Endodermal cell (in vitro differentiated cells): ENCODE results near the gene RNF224. TPM values are rescaled to one million over a fixed set of nuclear protein-coding genes. Genes with fewer than 3 reads are reported as not detected.

Source experiments
- DNase-seq: peaks from one replicate; pipeline ENCODE4 v3.0.0-alpha.2; 2017
- H3K27ac ChIP-seq: 2 replicates; pipeline ENCODE4 v1.5.1; 2013; ENCODE audit warnings: mild to moderate bottlenecking, low read depth, low read length, moderate library complexity
- H3K27me3 ChIP-seq: 2 replicates; pipeline ENCODE4 v1.6.1; 2013; ENCODE audit warnings: mild to moderate bottlenecking, low read length, moderate library complexity; ENCODE audit not compliant: insufficient read depth, control insufficient read depth, poor library complexity, severe bottlenecking
- H3K36me3 ChIP-seq: 2 replicates; pipeline ENCODE4 v1.7.0; 2013; ENCODE audit warnings: mild to moderate bottlenecking, low read length, moderate library complexity; ENCODE audit not compliant: control insufficient read depth, insufficient read depth
- H3K4me1 ChIP-seq: one replicate; pipeline ENCODE4 v1.7.0; 2013; ENCODE audit warnings: low read length; ENCODE audit not compliant: control insufficient read depth, insufficient read depth
- H3K4me3 ChIP-seq: 2 replicates; pipeline ENCODE4 v1.5.1; 2013; ENCODE audit warnings: mild to moderate bottlenecking, low read length, moderate library complexity
- H3K9ac ChIP-seq: 2 replicates; pipeline ENCODE4 v1.6.1; 2013; ENCODE audit warnings: mild to moderate bottlenecking, low read length, moderate library complexity; ENCODE audit not compliant: poor library complexity, severe bottlenecking; ENCODE audit errors: extremely low read depth
- H3K9me3 ChIP-seq: 2 replicates; pipeline ENCODE4 v1.6.1; 2013; ENCODE audit warnings: mild to moderate bottlenecking, low read length, moderate library complexity; ENCODE audit not compliant: control insufficient read depth
- H3K27ac Mint-ChIP-seq: 2 replicates; pipeline ENCODE4 v1.8.0; 2020; ENCODE audit warnings: mixed read lengths
- H3K27me3 Mint-ChIP-seq: 2 replicates; pipeline ENCODE4 v1.8.0; 2021; ENCODE audit warnings: mild to moderate bottlenecking, mixed read lengths; ENCODE audit not compliant: insufficient read depth
- H3K36me3 Mint-ChIP-seq: 2 replicates; pipeline ENCODE4 v1.8.0; 2020; ENCODE audit warnings: low read depth, mixed read lengths
- H3K4me1 Mint-ChIP-seq: 2 replicates; pipeline ENCODE4 v1.8.0; 2020; ENCODE audit warnings: mixed read lengths
- H3K4me3 Mint-ChIP-seq: 2 replicates; pipeline ENCODE4 v1.8.0; 2020; ENCODE audit warnings: mild to moderate bottlenecking, moderate library complexity, mixed read lengths
- H3K9me3 Mint-ChIP-seq: 2 replicates; pipeline ENCODE4 v1.8.0; 2020; ENCODE audit warnings: mild to moderate bottlenecking, mixed read lengths
- WGBS, 2 experiments: methylation state at CpG; one replicate each; pipeline versions ENCODE4 v1.1.5 to v1.1.7; 2013; ENCODE audit warnings: missing lambda C conversion rate in 2 of 2, mixed read lengths in 1 of 2; ENCODE audit not compliant: insufficient coverage in 1 of 2, insufficient read length in 1 of 2; 5-methylcytosine and 5-hydroxymethylcytosine counted together
- total RNA-seq, 2 donors: library from RNA; stranded (reverse); fragmentation: NEBNext Ultra II Directional in 1 of 2; extraction: Animal tissue kit (Norgen Biotek cat#: 25700) in 1 of 2; gene quantifications; 2 replicates in 1 of 2; 3 replicates in 1 of 2; pipeline ENCODE4 v1.2.1, GENCODE V29; 2021
- TF ChIP-seq, protein P1 (sequence below): fragments of 200-600 bp; sonication (generic); conservative IDR thresholded peaks from 2 replicates; pipeline ENCODE4 v1.5.0; 2021; ENCODE audit warnings: antibody characterized with exemption, mild to moderate bottlenecking

RNF224 gene
- total RNA-seq, 2 donors from 2014 or later: 0.24 to 0.38 TPM

DNA sequence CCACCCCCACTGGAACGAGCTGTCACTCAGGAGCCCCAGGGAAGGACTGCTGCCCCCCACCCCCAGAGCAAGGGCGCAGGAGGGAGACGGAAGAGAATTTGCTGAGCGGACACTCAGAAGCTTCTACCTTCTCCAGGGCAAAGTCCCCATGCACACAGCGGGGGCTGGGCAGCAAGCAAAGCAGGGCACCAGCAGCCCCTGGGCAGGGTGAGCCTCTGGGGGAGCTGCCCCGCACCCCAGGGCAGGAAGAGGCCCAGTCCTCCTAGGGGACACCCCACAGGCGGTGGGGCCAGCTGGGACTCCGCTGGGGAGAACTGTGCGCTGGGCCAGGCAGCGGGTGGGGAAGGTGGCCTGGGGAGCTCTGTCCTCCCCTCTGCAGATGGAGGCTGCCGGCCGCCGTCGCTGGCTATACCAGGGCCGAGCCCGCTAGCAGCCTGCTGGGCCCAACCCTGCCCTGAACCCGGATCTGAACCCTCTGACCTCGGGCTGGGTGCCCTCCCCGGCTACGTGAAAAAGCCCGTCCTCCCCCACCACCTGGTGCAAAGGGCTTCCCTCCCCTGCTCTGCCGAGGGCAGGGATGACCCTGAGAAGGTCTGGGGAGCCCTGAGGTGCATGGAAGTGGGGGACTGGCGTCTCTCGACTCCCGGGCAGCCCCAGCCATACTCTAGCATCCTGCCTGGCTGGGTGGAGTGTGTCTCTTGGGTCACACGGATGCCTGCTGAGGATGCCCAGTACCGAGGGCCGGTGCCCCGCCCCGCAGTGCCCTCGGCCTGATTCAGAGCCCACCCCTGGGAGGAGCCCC, 2.8 kb downstream of the RNF224 start:
- no peaks in the 10 kb centered on the region for H3K27me3 ChIP-seq
- no peaks in the 10 kb centered on the region for H3K27me3 Mint-ChIP-seq

GRCh38 chr9:137230705-137231371, 3.5 kb downstream of the RNF224 start, which contains the start of gene SLC34A3:
TSS of gene SLC34A3 (plus strand) at chr9:137230901. CDS start at chr9:137231703, 802 bp downstream.
- Histone ChIP-seq H3K9ac (no peak within 1 kb of the TSS), H3K27me3 (no peaks in the 10 kb centered on the region)
- TF ChIP-seq, protein P1, sequence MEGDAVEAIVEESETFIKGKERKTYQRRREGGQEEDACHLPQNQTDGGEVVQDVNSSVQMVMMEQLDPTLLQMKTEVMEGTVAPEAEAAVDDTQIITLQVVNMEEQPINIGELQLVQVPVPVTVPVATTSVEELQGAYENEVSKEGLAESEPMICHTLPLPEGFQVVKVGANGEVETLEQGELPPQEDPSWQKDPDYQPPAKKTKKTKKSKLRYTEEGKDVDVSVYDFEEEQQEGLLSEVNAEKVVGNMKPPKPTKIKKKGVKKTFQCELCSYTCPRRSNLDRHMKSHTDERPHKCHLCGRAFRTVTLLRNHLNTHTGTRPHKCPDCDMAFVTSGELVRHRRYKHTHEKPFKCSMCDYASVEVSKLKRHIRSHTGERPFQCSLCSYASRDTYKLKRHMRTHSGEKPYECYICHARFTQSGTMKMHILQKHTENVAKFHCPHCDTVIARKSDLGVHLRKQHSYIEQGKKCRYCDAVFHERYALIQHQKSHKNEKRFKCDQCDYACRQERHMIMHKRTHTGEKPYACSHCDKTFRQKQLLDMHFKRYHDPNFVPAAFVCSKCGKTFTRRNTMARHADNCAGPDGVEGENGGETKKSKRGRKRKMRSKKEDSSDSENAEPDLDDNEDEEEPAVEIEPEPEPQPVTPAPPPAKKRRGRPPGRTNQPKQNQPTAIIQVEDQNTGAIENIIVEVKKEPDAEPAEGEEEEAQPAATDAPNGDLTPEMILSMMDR: no peak

More for the DNA sequence above, 2.8 kb downstream of the RNF224 start:
- H3K4me1 ChIP-seq: no peaks in the 10 kb centered on the region
- no peak for DNase-seq
- H3K9me3 Mint-ChIP-seq: no peaks in the 10 kb centered on the region
- H3K27ac Mint-ChIP-seq: no peak overlapping the region
- H3K4me1 Mint-ChIP-seq: peaks cover 2% of the 10 kb centered on the region
- WGBS, 2 experiments: 85 to 88% methylated on average over 16 to 31 of the region's 31 CpGs
- no peak overlapping the region for H3K27ac ChIP-seq
- no peaks in the 10 kb centered on the region for H3K9me3 ChIP-seq
- no peaks in the 10 kb centered on the region for H3K36me3 ChIP-seq
- no peak overlapping the region for H3K9ac ChIP-seq
- no peak overlapping the region for H3K4me3 ChIP-seq
- no peak overlapping the region for H3K4me3 Mint-ChIP-seq
- H3K36me3 Mint-ChIP-seq: no peaks in the 10 kb centered on the region
- TF ChIP-seq, protein P1: no peak

DNA sequence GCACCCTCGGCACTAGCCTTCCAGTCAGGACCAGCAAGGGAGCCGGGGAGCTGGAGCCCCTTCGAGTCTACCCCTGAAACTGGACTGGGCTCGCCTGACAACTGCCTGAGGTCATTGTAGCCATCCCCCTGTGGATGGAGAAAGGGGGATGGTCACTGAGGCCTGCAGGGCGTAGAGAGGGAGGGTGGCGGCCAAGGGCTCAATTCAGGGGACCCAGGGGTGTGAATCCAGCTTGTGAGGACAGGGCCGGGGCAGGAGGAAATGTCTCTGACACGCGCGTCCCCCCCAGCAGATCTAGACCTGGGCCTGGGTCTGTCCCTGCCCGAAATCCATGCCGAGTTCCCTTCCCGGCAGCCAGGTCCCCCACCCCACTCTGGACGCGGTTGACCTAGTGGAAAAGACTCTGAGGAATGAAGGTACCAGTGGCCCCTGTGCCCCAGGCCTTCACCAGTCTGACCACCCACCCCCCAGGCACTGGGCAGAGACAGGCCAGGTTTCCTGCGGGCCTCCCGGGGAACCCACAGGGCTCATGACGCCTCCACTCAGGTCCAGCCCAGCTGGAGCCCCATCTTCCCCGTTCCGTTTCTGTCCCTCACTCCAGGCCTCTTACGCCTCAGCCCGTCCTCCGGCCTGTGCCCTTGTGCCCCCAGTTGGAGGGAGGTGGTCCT, 4.2 kb downstream of the RNF224 start:
- Histone ChIP-seq H3K9ac (no peak overlapping the region), H3K4me3 (no peak overlapping the region), H3K9me3 (no peaks in the 10 kb centered on the region), H3K27ac (no peak overlapping the region), H3K27me3 (no peaks in the 10 kb centered on the region), H3K36me3 (no peaks in the 10 kb centered on the region), H3K4me1 (no peaks in the 10 kb centered on the region)
- WGBS, 2 experiments: 91 to 92% methylated on average over 18 to 23 of the region's 23 CpGs
- H3K4me3 Mint-ChIP-seq: no peak overlapping the region
- no peaks in the 10 kb centered on the region for H3K36me3 Mint-ChIP-seq
- TF ChIP-seq, protein P1: no peak
- H3K27ac Mint-ChIP-seq: no peak overlapping the region
- no peaks in the 10 kb centered on the region for H3K27me3 Mint-ChIP-seq
- DNase-seq: no peak
- no peaks in the 10 kb centered on the region for H3K9me3 Mint-ChIP-seq
- peaks cover 6% of the 10 kb centered on the region for H3K4me1 Mint-ChIP-seq

More at GRCh38 chr9:137230705-137231371, 3.5 kb downstream of the RNF224 start, which contains the start of gene SLC34A3:
- WGBS, 2 experiments: 87 to 94% methylated on average over 8 to 14 of the region's 14 CpGs
- Histone ChIP-seq H3K4me3 (no peak within 1 kb of the TSS), H3K36me3 (no peaks in the 10 kb centered on the region), H3K9me3 (no peaks in the 10 kb centered on the region), H3K4me1 (no peaks in the 10 kb centered on the region), H3K27ac (no peak within 1 kb of the TSS)
- Mint-ChIP-seq H3K4me3 (no peak within 1 kb of the TSS), H3K36me3 (no peaks in the 10 kb centered on the region), H3K27ac (no peak within 1 kb of the TSS), H3K27me3 (no peaks in the 10 kb centered on the region), H3K4me1 (peaks cover 6% of the 10 kb centered on the region), H3K9me3 (no peaks in the 10 kb centered on the region)
- no peak for DNase-seq
